Measurements from ENCODE around the gene NR2E3. TPM values are rescaled to one million over a fixed set of nuclear protein-coding genes. Genes with fewer than 3 reads are reported as not detected.

NR2E3 gene
- total and polyA plus RNA-seq, 2 of the 4 experiments (the other 2 are of a cell fraction), result under 0.01 to 0.29 TPM

GRCh38 chr15:71820127-71820526 lies 9.8 kb downstream of the NR2E3 start:
- DNase-seq (no peak), ATAC-seq (ENCODE audit: low read depth) (no peak)
- no peaks in the 10 kb centered on the region for H4K20me1 ChIP-seq (ENCODE audit: insufficient read depth, low read length)
- no peak overlapping the region for H3K4ac ChIP-seq (ENCODE audit: low read depth, low read length)
- H3K27me3 ChIP-seq (ENCODE audit: control insufficient read depth, insufficient read depth, low read length), result no peaks in the 10 kb centered on the region
- H2BK120ac ChIP-seq (ENCODE audit: low read depth, low read length), result no peak overlapping the region
- H4K91ac ChIP-seq (ENCODE audit: insufficient read depth, low read depth, low read length), result no peak overlapping the region
- no peak overlapping the region for H3K14ac ChIP-seq (replicated peaks; ENCODE audit: low read depth, low read length)
- in situ Hi-C loops (cut with MboI; ENCODE audit: low sequenced_read_pairs) (no loop called here), dilution Hi-C loops (cut with HindIII; ENCODE audit: low sequenced_read_pairs, unreplicated experiment) (no loop called here), intact Hi-C loops (cut with micrococcal nuclease) (no loop called here)
- no peak overlapping the region for H4K8ac ChIP-seq (ENCODE audit: low read depth in 2 of 2, low read length in 2 of 2)
- 0 out of 2 replicates have a peak, but pooled peaks cover 1% of the 10 kb centered on the region for H3K4me1 ChIP-seq (ENCODE audit: control insufficient read depth, insufficient read depth, low read length)
- no peak overlapping the region for H4K5ac ChIP-seq (ENCODE audit: low read depth, low read length)
- WGBS, 2 experiments (ENCODE audit: extremely low coverage in 2 of 2, insufficient read length in 1 of 2), result no CpG with 5 or more reads among the region's 1 CpG
- H3K9ac ChIP-seq (ENCODE audit: low read depth, low read length), result no peak overlapping the region
- no peak overlapping the region for H3K23ac ChIP-seq (ENCODE audit: low read depth, low read length)
- H3K56ac ChIP-seq (ENCODE audit: extremely low read depth, insufficient read depth, low read length), result no peak overlapping the region
- H2BK5ac ChIP-seq (ENCODE audit: low read depth, low read length, poor library complexity, severe bottlenecking), result no peak overlapping the region
- no peak overlapping the region for H2AK5ac ChIP-seq (ENCODE audit: low read depth, low read length)
- no peak overlapping the region for H3K27ac ChIP-seq (ENCODE audit: insufficient read depth, low read length)
- H2BK15ac ChIP-seq (ENCODE audit: low read depth, low read length), result no peak overlapping the region
- TF ChIP-seq RAD21 (IDR thresholded peaks at IDR 0.05; ENCODE audit: low read length) (no peak), MAFK (IDR thresholded peaks at IDR 0.05; ENCODE audit: low read depth, low read length) (peak; percentile 23; the same call in 1 of the 2 replicates), CEBPB (IDR thresholded peaks at IDR 0.05; ENCODE audit: low read depth, low read length) (no peak), CHD1 (IDR thresholded peaks at IDR 0.05; ENCODE audit: low read depth, low read length) (no peak), MAZ (IDR thresholded peaks at IDR 0.05; ENCODE audit: borderline replicate concordance, low read depth, low read length) (no peak), POLR2A (IDR thresholded peaks at IDR 0.05; ENCODE audit: low read depth, low read length) (no peak), RFX5 (IDR thresholded peaks at IDR 0.05; ENCODE audit: low read depth, low read length) (no peak)
- TF ChIP-seq, protein P1, sequence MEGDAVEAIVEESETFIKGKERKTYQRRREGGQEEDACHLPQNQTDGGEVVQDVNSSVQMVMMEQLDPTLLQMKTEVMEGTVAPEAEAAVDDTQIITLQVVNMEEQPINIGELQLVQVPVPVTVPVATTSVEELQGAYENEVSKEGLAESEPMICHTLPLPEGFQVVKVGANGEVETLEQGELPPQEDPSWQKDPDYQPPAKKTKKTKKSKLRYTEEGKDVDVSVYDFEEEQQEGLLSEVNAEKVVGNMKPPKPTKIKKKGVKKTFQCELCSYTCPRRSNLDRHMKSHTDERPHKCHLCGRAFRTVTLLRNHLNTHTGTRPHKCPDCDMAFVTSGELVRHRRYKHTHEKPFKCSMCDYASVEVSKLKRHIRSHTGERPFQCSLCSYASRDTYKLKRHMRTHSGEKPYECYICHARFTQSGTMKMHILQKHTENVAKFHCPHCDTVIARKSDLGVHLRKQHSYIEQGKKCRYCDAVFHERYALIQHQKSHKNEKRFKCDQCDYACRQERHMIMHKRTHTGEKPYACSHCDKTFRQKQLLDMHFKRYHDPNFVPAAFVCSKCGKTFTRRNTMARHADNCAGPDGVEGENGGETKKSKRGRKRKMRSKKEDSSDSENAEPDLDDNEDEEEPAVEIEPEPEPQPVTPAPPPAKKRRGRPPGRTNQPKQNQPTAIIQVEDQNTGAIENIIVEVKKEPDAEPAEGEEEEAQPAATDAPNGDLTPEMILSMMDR (conservative IDR thresholded peaks at IDR 0.05; ENCODE audit: low read depth, low read length), result no peak
- H2AFZ ChIP-seq (replicated peaks; ENCODE audit: low read length, poor library complexity), result no peak overlapping the region
- H3K4me2 ChIP-seq (ENCODE audit: low read depth, low read length), result no peak overlapping the region
- no peaks in the 10 kb centered on the region for H3K9me1 ChIP-seq (ENCODE audit: insufficient read depth, low read length)
- ChIA-PET POLR2A (ENCODE audit: unreplicated experiment) (no interaction called here), CTCF (no interaction called here)
- H3K79me1 ChIP-seq (ENCODE audit: low read depth in 1 of 2, low read length in 2 of 2), result no peaks in the 10 kb centered on the region
- H3K36me3 ChIP-seq (ENCODE audit: control insufficient read depth, insufficient read depth, low read length), result peaks cover 24% of the 10 kb centered on the region
- BruUV-seq (replicated peaks), result no TSS peak
- H3K18ac ChIP-seq (ENCODE audit: low read depth, low read length), result no peak overlapping the region
- no peak overlapping the region for H2BK20ac ChIP-seq (ENCODE audit: low read depth, low read length)
- no peak overlapping the region for H2AK9ac ChIP-seq (replicated peaks; ENCODE audit: low read depth, low read length, poor library complexity)
- no peak overlapping the region for H3K4me3 ChIP-seq (ENCODE audit: insufficient read depth, low read depth, low read length)
- peaks cover 35% of the 10 kb centered on the region for H3K9me3 ChIP-seq (ENCODE audit: control insufficient read depth, insufficient read depth, low read length)
